ENCODE data around the gene SUN2. TPM values are rescaled to one million over a fixed set of nuclear protein-coding genes. Genes with fewer than 3 reads are reported as not detected.
"Not testable (repeated sequence)": the region's sequence is repeated elsewhere in the genome, so short reads cannot be mapped to it uniquely, and the experiment has no call there.

Gene SUN2, protein sequence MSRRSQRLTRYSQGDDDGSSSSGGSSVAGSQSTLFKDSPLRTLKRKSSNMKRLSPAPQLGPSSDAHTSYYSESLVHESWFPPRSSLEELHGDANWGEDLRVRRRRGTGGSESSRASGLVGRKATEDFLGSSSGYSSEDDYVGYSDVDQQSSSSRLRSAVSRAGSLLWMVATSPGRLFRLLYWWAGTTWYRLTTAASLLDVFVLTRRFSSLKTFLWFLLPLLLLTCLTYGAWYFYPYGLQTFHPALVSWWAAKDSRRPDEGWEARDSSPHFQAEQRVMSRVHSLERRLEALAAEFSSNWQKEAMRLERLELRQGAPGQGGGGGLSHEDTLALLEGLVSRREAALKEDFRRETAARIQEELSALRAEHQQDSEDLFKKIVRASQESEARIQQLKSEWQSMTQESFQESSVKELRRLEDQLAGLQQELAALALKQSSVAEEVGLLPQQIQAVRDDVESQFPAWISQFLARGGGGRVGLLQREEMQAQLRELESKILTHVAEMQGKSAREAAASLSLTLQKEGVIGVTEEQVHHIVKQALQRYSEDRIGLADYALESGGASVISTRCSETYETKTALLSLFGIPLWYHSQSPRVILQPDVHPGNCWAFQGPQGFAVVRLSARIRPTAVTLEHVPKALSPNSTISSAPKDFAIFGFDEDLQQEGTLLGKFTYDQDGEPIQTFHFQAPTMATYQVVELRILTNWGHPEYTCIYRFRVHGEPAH
- total RNA-seq = 121 and 123 TPM in 2 replicates

GRCh38 chr22:38755911-38756532 is at the start of gene SUN2:
TSS of gene SUN2 (minus strand) at chr22:38755998. CDS start at chr22:38752628, 3,370 bp downstream.
- Mint-ChIP-seq H3K4me1 (ENCODE audit: low read depth) (peaks cover 49% of the 10 kb centered on the region), H3K27me3 (ENCODE audit: low read depth) (no peaks in the 10 kb centered on the region), H3K4me3 (ENCODE audit: low read depth) (peak within 1 kb of the TSS; percentile 96), H3K9me3 (no peaks in the 10 kb centered on the region), H3K36me3 (ENCODE audit: low read depth) (peaks cover 39% of the 10 kb centered on the region), H3K27ac (peak within 1 kb of the TSS; percentile 95)
- intact Hi-C loops (cut with micrococcal nuclease) = loop anchor here (1.0 to 10.0 kb wide), 6 partner anchors 23 to 339 kb away; partner anchors contain the start of genes APOBEC3H, CBX6, DNAL4 and GTPBP1
- DNase-seq (ENCODE audit: low spot score) = peak; percentile 91

- peaks cover 27% of the 10 kb centered on the region for H3K27me3 Mint-ChIP-seq (ENCODE audit: low read depth)
- H3K36me3 Mint-ChIP-seq (ENCODE audit: low read depth); H3K9me3 Mint-ChIP-seq; DNase-seq (ENCODE audit: low spot score); H3K4me3 Mint-ChIP-seq (ENCODE audit: low read depth); H3K4me1 Mint-ChIP-seq (ENCODE audit: low read depth); intact Hi-C loops (cut with micrococcal nuclease); H3K27ac Mint-ChIP-seq: not testable (repeated sequence)
These were observed 49.3 kb upstream of the SUN2 start for GRCh38 chr22:38805041-38805593.

GRCh38 chr22:38802671-38803121 is 46.9 kb upstream of the SUN2 start:
- peaks cover 32% of the 10 kb centered on the region for H3K27me3 Mint-ChIP-seq (ENCODE audit: low read depth)
- peaks cover 4% of the 10 kb centered on the region for H3K4me1 Mint-ChIP-seq (ENCODE audit: low read depth)
- DNase-seq (ENCODE audit: low spot score) = no peak
- intact Hi-C loops (cut with micrococcal nuclease) = no loop called here
- H3K4me3 Mint-ChIP-seq (ENCODE audit: low read depth) = no peak overlapping the region
- no peak overlapping the region for H3K27ac Mint-ChIP-seq
- no peaks in the 10 kb centered on the region for H3K36me3 Mint-ChIP-seq (ENCODE audit: low read depth)
- H3K9me3 Mint-ChIP-seq = no peaks in the 10 kb centered on the region

DNA sequence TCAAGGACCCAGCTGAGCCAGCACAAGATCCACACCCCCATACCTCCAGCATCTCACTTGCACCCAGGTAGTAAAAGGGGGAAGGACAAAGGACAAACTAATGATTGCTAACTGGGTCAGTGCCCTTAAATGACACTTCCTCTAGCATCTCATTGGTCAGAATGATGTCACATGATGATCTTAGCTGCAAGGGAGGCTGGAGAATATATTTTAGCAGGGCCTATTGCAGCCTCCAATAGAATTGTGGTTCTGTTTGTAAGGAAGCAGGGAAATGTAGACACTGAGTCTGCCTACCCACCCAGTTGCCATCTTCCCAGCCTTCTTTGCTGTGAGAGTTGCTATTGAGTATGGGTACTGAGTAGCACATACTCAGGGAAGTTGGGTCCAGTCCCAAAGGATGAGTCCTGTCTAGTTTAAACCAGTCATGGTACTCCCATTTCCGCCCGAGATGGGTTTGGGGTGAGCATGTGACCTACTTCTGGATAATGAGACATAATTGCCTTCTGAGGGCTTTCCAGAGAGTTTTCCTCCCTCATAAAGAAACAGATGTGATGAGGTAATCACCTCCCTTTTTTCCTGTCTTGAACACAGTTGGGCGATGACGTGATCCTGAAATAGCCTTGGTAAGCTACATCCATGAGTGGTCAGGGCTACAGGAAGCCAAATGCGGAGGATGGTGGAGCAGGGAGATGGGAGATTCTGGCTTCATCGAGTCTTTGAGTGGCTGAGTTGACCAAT is 43.6 kb upstream of the SUN2 start:
- Mint-ChIP-seq H3K36me3 (ENCODE audit: low read depth) (no peaks in the 10 kb centered on the region), H3K9me3 (no peaks in the 10 kb centered on the region), H3K27ac (no peak overlapping the region), H3K27me3 (ENCODE audit: low read depth) (peaks cover 31% of the 10 kb centered on the region), H3K4me1 (ENCODE audit: low read depth) (peaks cover 6% of the 10 kb centered on the region), H3K4me3 (ENCODE audit: low read depth) (no peak overlapping the region)
- DNase-seq (ENCODE audit: low spot score) = no peak
- intact Hi-C loops (cut with micrococcal nuclease) = no loop called here

- H3K27me3 Mint-ChIP-seq (ENCODE audit: low read depth) = peaks cover 25% of the 10 kb centered on the region
- H3K36me3 Mint-ChIP-seq (ENCODE audit: low read depth) = no peaks in the 10 kb centered on the region
- intact Hi-C loops (cut with micrococcal nuclease) = no loop called here
- no peaks in the 10 kb centered on the region for H3K9me3 Mint-ChIP-seq
- H3K27ac Mint-ChIP-seq = no peak overlapping the region
- no peak overlapping the region for H3K4me3 Mint-ChIP-seq (ENCODE audit: low read depth)
- peaks cover 7% of the 10 kb centered on the region for H3K4me1 Mint-ChIP-seq (ENCODE audit: low read depth)
- no peak for DNase-seq (ENCODE audit: low spot score)
These were observed 42.7 kb upstream of the SUN2 start for GRCh38 chr22:38798496-38798895.

DNA sequence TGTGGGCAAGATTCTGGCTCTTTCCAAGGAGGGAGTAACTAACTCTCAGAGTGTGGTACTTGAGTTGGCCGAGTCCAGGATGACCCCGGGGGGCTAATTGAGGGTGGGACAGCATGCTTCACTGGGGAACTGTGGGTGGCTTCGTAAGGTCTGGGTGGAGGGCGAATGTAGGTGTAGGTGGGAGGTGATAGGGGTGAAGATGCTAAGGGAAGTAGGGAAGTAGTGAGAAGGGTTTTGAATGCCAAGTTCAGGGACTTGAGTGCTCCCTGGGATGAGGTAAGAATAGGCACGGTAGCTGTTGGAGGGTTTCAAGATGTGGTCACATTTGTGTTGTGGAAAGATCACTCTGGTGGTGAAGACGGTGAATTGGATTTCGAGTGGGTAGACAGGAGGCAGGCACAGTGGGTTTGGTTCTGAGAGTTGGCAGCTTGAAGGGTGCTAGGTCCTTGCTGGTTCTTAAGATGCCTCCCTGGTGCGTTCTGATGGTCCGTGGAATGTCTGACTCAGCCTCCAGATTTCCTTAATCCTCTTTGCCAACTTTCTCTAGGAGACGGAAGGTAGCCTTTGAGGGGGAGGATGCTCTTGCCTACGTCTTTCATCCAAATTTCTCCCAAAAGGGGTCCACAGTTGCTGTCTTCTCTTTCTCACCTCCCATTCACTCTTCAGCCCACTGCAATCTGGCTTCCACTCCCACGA is 40.6 kb upstream of the SUN2 start:
- intact Hi-C loops (cut with micrococcal nuclease) = no loop called here
- Mint-ChIP-seq H3K27ac (no peak overlapping the region), H3K27me3 (ENCODE audit: low read depth) (peaks cover 18% of the 10 kb centered on the region), H3K9me3 (no peaks in the 10 kb centered on the region), H3K36me3 (ENCODE audit: low read depth) (no peaks in the 10 kb centered on the region), H3K4me3 (ENCODE audit: low read depth) (no peak overlapping the region), H3K4me1 (ENCODE audit: low read depth) (peaks cover 13% of the 10 kb centered on the region)
- no peak for DNase-seq (ENCODE audit: low spot score)

DNA sequence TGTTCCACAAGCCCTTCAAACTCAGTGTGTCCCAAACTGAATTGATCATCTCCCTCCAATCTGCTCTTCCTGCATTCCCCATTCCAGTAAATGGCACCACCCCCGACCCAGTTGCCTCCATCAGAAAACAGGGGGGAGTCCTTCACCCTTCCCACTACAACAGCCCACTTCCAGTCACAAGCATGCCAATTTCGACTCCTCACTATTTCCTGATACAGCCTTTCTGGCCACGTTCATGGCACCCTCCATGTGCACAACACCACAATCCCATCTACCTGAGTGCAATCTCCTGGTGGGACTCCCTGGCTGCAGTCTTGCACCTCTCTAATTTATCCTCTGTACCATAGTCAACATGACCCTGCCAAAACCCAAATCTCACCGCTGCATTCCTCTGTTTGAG is 39.8 kb upstream of the SUN2 start:
- H3K27me3 Mint-ChIP-seq (ENCODE audit: low read depth) = peaks cover 12% of the 10 kb centered on the region
- no peaks in the 10 kb centered on the region for H3K9me3 Mint-ChIP-seq
- no peaks in the 10 kb centered on the region for H3K36me3 Mint-ChIP-seq (ENCODE audit: low read depth)
- DNase-seq (ENCODE audit: low spot score) = no peak
- no peak overlapping the region for H3K27ac Mint-ChIP-seq
- peaks cover 13% of the 10 kb centered on the region for H3K4me1 Mint-ChIP-seq (ENCODE audit: low read depth)
- no peak overlapping the region for H3K4me3 Mint-ChIP-seq (ENCODE audit: low read depth)
- intact Hi-C loops (cut with micrococcal nuclease) = no loop called here

DNA sequence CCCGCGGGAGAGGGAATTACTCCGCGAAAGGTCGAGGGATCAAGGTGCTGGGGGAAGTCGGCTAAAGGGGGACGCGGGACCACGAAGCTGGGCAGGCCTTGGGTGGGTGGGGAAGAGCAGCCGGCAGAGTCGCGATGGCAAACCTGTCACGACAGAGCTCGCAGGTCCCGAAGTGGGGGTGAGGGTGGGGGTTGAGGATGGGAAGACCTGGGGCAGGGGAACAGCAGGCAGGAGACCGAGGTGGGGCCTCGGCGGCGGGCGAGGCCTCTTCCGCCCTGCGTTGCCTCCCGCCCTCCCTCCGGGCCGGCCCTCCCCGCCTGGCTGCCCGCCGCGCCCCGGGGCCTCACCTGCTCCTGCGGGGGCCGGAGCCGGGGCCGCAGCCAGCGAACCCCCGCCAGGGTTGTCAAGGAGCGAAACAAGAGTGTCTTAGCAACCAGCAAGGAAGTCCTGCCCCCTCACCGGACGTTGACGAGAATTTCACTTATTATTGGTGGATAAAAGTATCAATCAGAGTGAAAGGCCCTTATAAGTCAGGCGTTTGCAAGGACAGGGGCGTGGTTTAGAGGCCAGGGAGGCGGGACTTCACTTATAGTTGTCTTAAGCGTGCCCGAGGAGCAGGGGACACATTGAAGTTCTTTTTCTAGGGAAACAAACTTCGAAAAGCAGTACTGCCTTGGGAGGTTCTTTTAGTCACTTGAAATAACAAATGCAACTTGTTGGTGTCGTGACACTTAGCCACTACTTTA is 38.1 kb upstream of the SUN2 start, which contains the start of gene DNAL4:
Gene DNAL4, minus strand, starts transcription at position 423 of the 746 bp plus-strand sequence. CDS start 11,412 bp downstream, outside the sequence.
- Mint-ChIP-seq H3K27ac (peak within 1 kb of the TSS; percentile 59), H3K36me3 (ENCODE audit: low read depth) (no peaks in the 10 kb centered on the region), H3K4me3 (ENCODE audit: low read depth) (peak within 1 kb of the TSS; percentile 86), H3K27me3 (ENCODE audit: low read depth) (peaks cover 11% of the 10 kb centered on the region), H3K9me3 (no peaks in the 10 kb centered on the region), H3K4me1 (ENCODE audit: low read depth) (peaks cover 13% of the 10 kb centered on the region)
- DNase-seq (ENCODE audit: low spot score) = peak; percentile 89
- intact Hi-C loops (cut with micrococcal nuclease) = loop anchor here (5.0 kb wide), 1 partner anchor 37 kb away; the partner anchor contains the start of gene SUN2

- peaks cover 8% of the 10 kb centered on the region for H3K4me1 Mint-ChIP-seq (ENCODE audit: low read depth)
- H3K27me3 Mint-ChIP-seq (ENCODE audit: low read depth) = peaks cover 7% of the 10 kb centered on the region
- intact Hi-C loops (cut with micrococcal nuclease) = loop anchor here (5.0 kb wide), 1 partner anchor 36 kb away; the partner anchor contains the start of gene SUN2
- no peaks in the 10 kb centered on the region for H3K9me3 Mint-ChIP-seq
- H3K27ac Mint-ChIP-seq = peak overlapping the region; percentile 59
- H3K36me3 Mint-ChIP-seq (ENCODE audit: low read depth) = no peaks in the 10 kb centered on the region
- H3K4me3 Mint-ChIP-seq (ENCODE audit: low read depth) = peak overlapping the region; percentile 86
- no peak for DNase-seq (ENCODE audit: low spot score)
These were observed 37.5 kb upstream of the SUN2 start for GRCh38 chr22:38793317-38793716.

GRCh38 chr22:38792833-38793232 is 37.0 kb upstream of the SUN2 start:
- intact Hi-C loops (cut with micrococcal nuclease) = loop anchor here (5.0 kb wide), 1 partner anchor 36 kb away; the partner anchor contains the start of gene SUN2
- H3K4me1 Mint-ChIP-seq (ENCODE audit: low read depth) = peaks cover 8% of the 10 kb centered on the region
- H3K9me3 Mint-ChIP-seq = no peaks in the 10 kb centered on the region
- DNase-seq (ENCODE audit: low spot score) = no peak
- H3K27ac Mint-ChIP-seq = peak overlapping the region; percentile 59
- no peaks in the 10 kb centered on the region for H3K36me3 Mint-ChIP-seq (ENCODE audit: low read depth)
- H3K4me3 Mint-ChIP-seq (ENCODE audit: low read depth) = peak overlapping the region; percentile 86
- peaks cover 2% of the 10 kb centered on the region for H3K27me3 Mint-ChIP-seq (ENCODE audit: low read depth)

- Mint-ChIP-seq H3K36me3 (ENCODE audit: low read depth) (no peaks in the 10 kb centered on the region), H3K27ac (no peak overlapping the region), H3K4me1 (ENCODE audit: low read depth) (peaks cover 8% of the 10 kb centered on the region), H3K9me3 (no peaks in the 10 kb centered on the region), H3K27me3 (ENCODE audit: low read depth) (no peaks in the 10 kb centered on the region), H3K4me3 (ENCODE audit: low read depth) (no peak overlapping the region)
- intact Hi-C loops (cut with micrococcal nuclease) = loop anchor here (5.0 kb wide), 1 partner anchor 32 kb away; the partner anchor contains the start of gene SUN2
- DNase-seq (ENCODE audit: low spot score) = no peak
These were observed 33.8 kb upstream of the SUN2 start for GRCh38 chr22:38789606-38790005.
